GM18498 (cell line): ENCODE measurements around the gene PRDM12.

Experiments used
- ATAC-seq: cut with Tn5 transposase; IDR thresholded peaks from one replicate; pipeline ENCODE4 v1.9.1; 2021; ENCODE audit warnings: mild to moderate bottlenecking, moderate library complexity; ENCODE audit not compliant: unreplicated experiment

PRDM12 gene

GRCh38 chr9:130714586-130715110 lies 50.3 kb downstream of the PRDM12 start:
- no peak for ATAC-seq

- no peak for ATAC-seq
Measured at GRCh38 chr9:130715270-130715669, 50.9 kb downstream of the PRDM12 start.

- ATAC-seq, result no peak
Measured at GRCh38 chr9:130718562-130718961, 54.2 kb downstream of the PRDM12 start.

- no peak for ATAC-seq
Measured at GRCh38 chr9:130720762-130721161, 56.4 kb downstream of the PRDM12 start.

GRCh38 chr9:130728721-130729120 lies 64.3 kb downstream of the PRDM12 start:
- no peak for ATAC-seq

- no peak for ATAC-seq
Measured at GRCh38 chr9:130729145-130729544, 64.8 kb downstream of the PRDM12 start.

- ATAC-seq, result no peak
Measured at GRCh38 chr9:130731355-130731754, 67.0 kb downstream of the PRDM12 start.

GRCh38 chr9:130732136-130732535 lies 67.7 kb downstream of the PRDM12 start:
- ATAC-seq, result no peak
